Measurements from ENCODE around the gene MRPS21. TPM values are rescaled to one million over a fixed set of nuclear protein-coding genes. Genes with fewer than 3 reads are reported as not detected.
A peak's percentile ranks its signal among the peaks of the same experiment; 100 is the strongest.

The MRPS21 gene
- total RNA-seq, 1 donor from 2014 or later = 37.6 TPM

- H3K4me1 ChIP-seq (ENCODE audit: control insufficient read depth in 3 of 3, insufficient read depth in 3 of 3, low read length in 3 of 3) = peaks cover 21 to 29% (median 22%) of the 10 kb centered on the region in 3 donors
- no peaks in the 10 kb centered on the region for H3K27me3 ChIP-seq (ENCODE audit: control insufficient read depth in 3 of 3, insufficient read depth in 3 of 3, low read length in 3 of 3)
- H3K9ac ChIP-seq (ENCODE audit: low read depth in 1 of 3, low read length in 3 of 3) = peak overlapping the region; percentile 85 to 90 (median 90)
- peak overlapping the region; percentile 97 for H3K27ac ChIP-seq (ENCODE audit: low read depth, low read length)
- peaks cover 11 to 23% (median 12%) of the 10 kb centered on the region in 3 donors for H3K36me3 ChIP-seq (ENCODE audit: control insufficient read depth in 3 of 3, insufficient read depth in 3 of 3, low read length in 3 of 3)
- peak overlapping the region; percentile 85 to 94 (median 86) for H3K4me3 ChIP-seq (ENCODE audit: low read length in 3 of 3)
- H3K9me3 ChIP-seq (ENCODE audit: control insufficient read depth in 3 of 3, low read length in 3 of 3) = no peaks in the 10 kb centered on the region
These were observed 12.4 kb upstream of the MRPS21 start for GRCh38 chr1:150281221-150281757.

DNA sequence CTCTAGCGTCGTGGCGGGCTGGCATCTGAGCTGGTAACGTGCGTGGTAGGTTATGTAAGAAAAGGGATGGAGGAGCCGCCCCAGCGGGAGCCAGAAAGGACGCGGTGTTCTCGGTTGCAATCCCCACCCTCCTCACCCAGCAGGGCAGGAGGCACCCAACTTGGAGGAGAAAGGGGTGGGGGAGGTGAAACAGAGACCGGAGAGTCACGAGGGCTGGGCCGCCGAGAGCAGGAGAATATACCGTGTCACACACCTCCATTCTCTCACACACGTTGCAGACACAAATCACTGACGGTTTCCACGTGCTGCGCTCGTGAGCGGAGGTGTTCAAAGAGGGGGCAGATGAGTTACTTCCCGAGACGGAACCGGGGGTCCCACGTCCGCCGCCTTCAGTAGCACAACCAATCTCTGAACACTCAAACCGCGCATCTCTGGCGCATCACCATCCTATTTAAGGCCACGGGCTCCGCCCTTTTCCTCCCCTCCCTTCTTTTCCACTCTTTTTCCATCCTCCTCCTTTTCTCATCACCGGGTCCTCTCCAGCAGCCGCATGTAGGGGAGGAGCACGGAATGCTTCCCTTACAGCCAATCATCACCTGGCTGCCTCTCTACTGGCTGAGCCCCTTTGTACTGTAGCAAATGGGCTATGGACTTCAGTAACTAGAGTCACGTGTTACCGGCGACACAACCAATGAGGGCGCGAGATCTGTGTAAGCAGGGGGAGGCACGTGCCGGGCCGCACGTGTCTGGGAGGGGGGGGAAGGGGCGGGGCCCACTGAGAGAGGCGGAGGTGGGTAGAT lies 11.7 kb upstream of the MRPS21 start, which contains the start of gene CIART:
TSS of gene CIART (plus strand) at position 797 of the 800 bp plus-strand sequence. CDS start 714 bp downstream, outside the sequence.
- peaks cover 15 to 29% (median 18%) of the 10 kb centered on the region in 3 donors for H3K36me3 ChIP-seq (ENCODE audit: control insufficient read depth in 3 of 3, insufficient read depth in 3 of 3, low read length in 3 of 3)
- H3K27me3 ChIP-seq (ENCODE audit: control insufficient read depth in 3 of 3, insufficient read depth in 3 of 3, low read length in 3 of 3) = no peaks in the 10 kb centered on the region
- H3K9me3 ChIP-seq (ENCODE audit: control insufficient read depth in 3 of 3, low read length in 3 of 3) = no peaks in the 10 kb centered on the region
- peak within 1 kb of the TSS; percentile 91 to 94 (median 92) for H3K4me3 ChIP-seq (ENCODE audit: low read length in 3 of 3)
- peak within 1 kb of the TSS; percentile 90 to 93 (median 92) for H3K9ac ChIP-seq (ENCODE audit: low read depth in 1 of 3, low read length in 3 of 3)
- H3K4me1 ChIP-seq (ENCODE audit: control insufficient read depth in 3 of 3, insufficient read depth in 3 of 3, low read length in 3 of 3) = peaks cover 21 to 29% (median 22%) of the 10 kb centered on the region in 3 donors
- peak within 1 kb of the TSS; percentile 97 for H3K27ac ChIP-seq (ENCODE audit: low read depth, low read length)

DNA sequence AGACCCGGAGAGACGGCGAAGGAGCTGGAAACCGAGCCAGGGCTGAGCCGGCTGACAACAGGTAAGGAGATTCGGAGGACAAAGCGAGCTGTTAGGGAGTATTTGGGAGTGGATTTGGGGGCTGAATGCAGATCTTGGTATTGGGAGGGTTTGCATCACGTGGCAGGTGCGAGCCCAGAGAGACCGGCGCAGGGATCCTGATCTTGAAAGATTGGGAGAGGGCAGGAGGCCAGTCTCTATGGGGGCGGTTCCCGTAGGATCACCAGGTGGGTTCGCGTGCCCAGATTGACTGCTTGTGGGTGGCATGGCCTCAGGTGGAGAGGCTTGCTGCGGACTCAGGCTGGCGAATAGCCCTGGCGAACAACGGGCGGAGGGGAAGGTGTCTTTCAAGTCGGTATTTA lies 11.1 kb upstream of the MRPS21 start:
- H3K27me3 ChIP-seq (ENCODE audit: control insufficient read depth in 3 of 3, insufficient read depth in 3 of 3, low read length in 3 of 3) = no peaks in the 10 kb centered on the region
- H3K4me3 ChIP-seq (ENCODE audit: low read length in 3 of 3) = peak overlapping the region; percentile 91 to 94 (median 92)
- peak overlapping the region; percentile 83 to 93 (median 92) for H3K9ac ChIP-seq (ENCODE audit: low read depth in 1 of 3, low read length in 3 of 3)
- H3K9me3 ChIP-seq (ENCODE audit: control insufficient read depth in 3 of 3, low read length in 3 of 3) = no peaks in the 10 kb centered on the region
- H3K27ac ChIP-seq (ENCODE audit: low read depth, low read length) = peak overlapping the region; percentile 97
- peaks cover 21 to 29% (median 22%) of the 10 kb centered on the region in 3 donors for H3K4me1 ChIP-seq (ENCODE audit: control insufficient read depth in 3 of 3, insufficient read depth in 3 of 3, low read length in 3 of 3)
- H3K36me3 ChIP-seq (ENCODE audit: control insufficient read depth in 3 of 3, insufficient read depth in 3 of 3, low read length in 3 of 3) = peaks cover 17 to 35% (median 22%) of the 10 kb centered on the region in 3 donors

DNA sequence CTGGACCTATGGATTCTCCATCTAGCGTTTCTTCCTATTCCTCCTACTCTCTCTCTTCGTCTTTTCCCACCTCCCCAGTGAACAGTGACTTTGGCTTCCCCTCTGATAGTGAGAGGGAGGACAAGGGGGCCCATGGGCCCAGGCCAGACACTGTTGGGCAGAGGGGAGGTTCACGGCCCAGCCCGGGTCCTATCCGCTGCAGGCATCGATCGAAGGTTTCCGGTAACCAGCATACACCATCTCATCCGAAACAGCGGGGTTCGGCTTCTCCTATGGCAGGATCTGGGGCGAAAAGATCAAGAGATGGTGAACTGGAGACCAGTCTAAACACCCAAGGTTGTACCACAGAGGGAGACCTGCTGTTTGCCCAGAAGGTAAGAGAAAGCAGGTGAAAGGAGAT lies 10.4 kb upstream of the MRPS21 start:
- Histone ChIP-seq H3K36me3 (ENCODE audit: control insufficient read depth in 3 of 3, insufficient read depth in 3 of 3, low read length in 3 of 3) (peaks cover 20 to 36% (median 22%) of the 10 kb centered on the region in 3 donors), H3K27ac (ENCODE audit: low read depth, low read length) (peak overlapping the region; percentile 97), H3K9ac (ENCODE audit: low read depth in 1 of 3, low read length in 3 of 3) (peak overlapping the region; percentile 83 to 93 (median 92)), H3K9me3 (ENCODE audit: control insufficient read depth in 3 of 3, low read length in 3 of 3) (no peaks in the 10 kb centered on the region), H3K27me3 (ENCODE audit: control insufficient read depth in 3 of 3, insufficient read depth in 3 of 3, low read length in 3 of 3) (no peaks in the 10 kb centered on the region), H3K4me1 (ENCODE audit: control insufficient read depth in 3 of 3, insufficient read depth in 3 of 3, low read length in 3 of 3) (peaks cover 21 to 29% (median 22%) of the 10 kb centered on the region in 3 donors), H3K4me3 (ENCODE audit: low read length in 3 of 3) (peak overlapping the region; percentile 91 to 94 (median 92))

DNA sequence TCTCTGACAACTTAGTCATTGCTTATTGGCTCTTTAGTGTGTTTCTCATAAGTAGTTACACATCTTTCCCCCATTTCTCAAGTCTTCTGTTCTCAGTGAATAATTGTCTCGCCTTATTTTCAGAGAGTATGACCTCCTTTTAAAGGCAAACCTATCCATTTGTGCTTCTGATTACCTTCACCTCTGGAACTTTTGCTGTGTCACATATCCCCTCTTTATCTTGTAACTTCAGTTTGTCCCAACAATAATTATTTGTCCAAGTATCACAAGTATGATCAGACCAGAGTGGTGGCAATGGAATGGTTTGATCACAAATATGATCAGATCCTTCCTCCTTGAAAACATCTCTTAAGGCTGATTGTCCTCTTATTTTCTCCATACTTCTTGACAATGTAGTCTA lies 5.3 kb upstream of the MRPS21 start:
- Histone ChIP-seq H3K4me3 (ENCODE audit: low read length in 3 of 3) (no peak overlapping the region), H3K4me1 (ENCODE audit: control insufficient read depth in 3 of 3, insufficient read depth in 3 of 3, low read length in 3 of 3) (peaks cover 3 to 10% (median 7%) of the 10 kb centered on the region in 3 donors), H3K27ac (ENCODE audit: low read depth, low read length) (no peak overlapping the region), H3K9me3 (ENCODE audit: control insufficient read depth in 3 of 3, low read length in 3 of 3) (no peaks in the 10 kb centered on the region), H3K36me3 (ENCODE audit: control insufficient read depth in 3 of 3, insufficient read depth in 3 of 3, low read length in 3 of 3) (peaks cover 18 to 33% (median 21%) of the 10 kb centered on the region in 3 donors), H3K9ac (ENCODE audit: low read depth in 1 of 3, low read length in 3 of 3) (no peak overlapping the region), H3K27me3 (ENCODE audit: control insufficient read depth in 3 of 3, insufficient read depth in 3 of 3, low read length in 3 of 3) (no peaks in the 10 kb centered on the region)

DNA sequence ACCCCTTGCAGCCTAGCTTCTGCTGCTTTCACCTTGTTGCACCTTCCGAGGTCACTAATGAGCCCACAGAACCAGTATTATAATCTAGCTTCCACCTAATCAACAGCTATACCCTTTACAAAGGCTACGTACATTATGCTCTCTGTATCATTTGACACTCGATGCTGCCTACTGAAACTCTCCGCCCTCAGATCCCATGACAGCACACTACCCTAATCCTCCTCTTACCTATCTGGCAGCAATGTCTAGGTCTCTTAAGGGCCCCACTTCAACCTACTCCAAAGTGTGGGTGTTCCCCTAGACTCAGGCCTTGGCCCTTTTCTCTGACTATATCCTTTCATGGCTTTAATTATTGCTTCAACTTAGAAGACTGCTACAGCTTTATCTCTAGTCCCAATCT lies 4.8 kb upstream of the MRPS21 start:
- Histone ChIP-seq H3K9me3 (ENCODE audit: control insufficient read depth in 3 of 3, low read length in 3 of 3) (no peaks in the 10 kb centered on the region), H3K9ac (ENCODE audit: low read depth in 1 of 3, low read length in 3 of 3) (no peak overlapping the region), H3K36me3 (ENCODE audit: control insufficient read depth in 3 of 3, insufficient read depth in 3 of 3, low read length in 3 of 3) (peaks cover 18 to 33% (median 18%) of the 10 kb centered on the region in 3 donors), H3K27me3 (ENCODE audit: control insufficient read depth in 3 of 3, insufficient read depth in 3 of 3, low read length in 3 of 3) (no peaks in the 10 kb centered on the region), H3K4me1 (ENCODE audit: control insufficient read depth in 3 of 3, insufficient read depth in 3 of 3, low read length in 3 of 3) (peaks cover 0 to 6% (median 5%) of the 10 kb centered on the region in 3 donors), H3K27ac (ENCODE audit: low read depth, low read length) (no peak overlapping the region), H3K4me3 (ENCODE audit: low read length in 3 of 3) (no peak overlapping the region)

GRCh38 chr1:150295476-150295875 lies 1.8 kb downstream of the MRPS21 start:
- no peak overlapping the region for H3K27ac ChIP-seq (ENCODE audit: low read depth, low read length)
- peaks cover 6 to 18% (median 13%) of the 10 kb centered on the region in 3 donors for H3K36me3 ChIP-seq (ENCODE audit: control insufficient read depth in 3 of 3, insufficient read depth in 3 of 3, low read length in 3 of 3)
- H3K9ac ChIP-seq (ENCODE audit: low read depth in 1 of 3, low read length in 3 of 3) = no peak overlapping the region
- H3K9me3 ChIP-seq (ENCODE audit: control insufficient read depth in 3 of 3, low read length in 3 of 3) = no peaks in the 10 kb centered on the region
- peaks cover 5 to 6% (median 6%) of the 10 kb centered on the region in 3 donors for H3K4me1 ChIP-seq (ENCODE audit: control insufficient read depth in 3 of 3, insufficient read depth in 3 of 3, low read length in 3 of 3)
- no peaks in the 10 kb centered on the region for H3K27me3 ChIP-seq (ENCODE audit: control insufficient read depth in 3 of 3, insufficient read depth in 3 of 3, low read length in 3 of 3)
- H3K4me3 ChIP-seq (ENCODE audit: low read length in 3 of 3) = no peak overlapping the region

GRCh38 chr1:150299716-150300115 lies 6.1 kb downstream of the MRPS21 start:
- H3K36me3 ChIP-seq (ENCODE audit: control insufficient read depth in 3 of 3, insufficient read depth in 3 of 3, low read length in 3 of 3) = peaks cover 10 to 42% (median 30%) of the 10 kb centered on the region in 3 donors
- H3K9ac ChIP-seq (ENCODE audit: low read depth in 1 of 3, low read length in 3 of 3) = no peak overlapping the region
- H3K4me1 ChIP-seq (ENCODE audit: control insufficient read depth in 3 of 3, insufficient read depth in 3 of 3, low read length in 3 of 3) = peaks cover 0 to under 1% (median 0%) of the 10 kb centered on the region in 3 donors
- no peaks in the 10 kb centered on the region for H3K27me3 ChIP-seq (ENCODE audit: control insufficient read depth in 3 of 3, insufficient read depth in 3 of 3, low read length in 3 of 3)
- H3K9me3 ChIP-seq (ENCODE audit: control insufficient read depth in 3 of 3, low read length in 3 of 3) = no peaks in the 10 kb centered on the region
- no peak overlapping the region for H3K4me3 ChIP-seq (ENCODE audit: low read length in 3 of 3)
- no peak overlapping the region for H3K27ac ChIP-seq (ENCODE audit: low read depth, low read length)

DNA sequence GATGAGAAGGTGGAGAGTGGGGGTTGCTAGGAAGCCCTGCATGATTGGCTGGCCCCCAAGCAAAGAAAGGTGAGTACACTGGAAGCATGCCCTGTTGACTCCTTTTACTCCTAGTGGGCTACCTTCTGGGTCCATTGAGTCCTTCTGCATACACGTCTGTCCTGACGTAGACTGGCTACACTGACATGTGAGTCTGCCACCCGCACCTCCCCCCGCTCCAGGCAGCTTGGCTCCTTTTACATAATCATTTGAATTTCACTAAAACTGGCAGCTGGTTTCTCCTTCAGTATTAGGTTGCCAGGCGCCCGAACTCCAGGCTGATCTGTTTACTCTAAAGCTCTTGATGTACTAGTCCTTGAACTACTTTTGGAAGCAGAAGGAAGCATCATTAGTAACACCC lies 8.7 kb downstream of the MRPS21 start:
- Histone ChIP-seq H3K4me3 (ENCODE audit: low read length in 3 of 3) (no peak overlapping the region), H3K9me3 (ENCODE audit: control insufficient read depth in 3 of 3, low read length in 3 of 3) (no peaks in the 10 kb centered on the region), H3K4me1 (ENCODE audit: control insufficient read depth in 3 of 3, insufficient read depth in 3 of 3, low read length in 3 of 3) (no peaks in the 10 kb centered on the region), H3K27ac (ENCODE audit: low read depth, low read length) (no peak overlapping the region), H3K27me3 (ENCODE audit: control insufficient read depth in 3 of 3, insufficient read depth in 3 of 3, low read length in 3 of 3) (no peaks in the 10 kb centered on the region), H3K36me3 (ENCODE audit: control insufficient read depth in 3 of 3, insufficient read depth in 3 of 3, low read length in 3 of 3) (peaks cover 10 to 32% (median 24%) of the 10 kb centered on the region in 3 donors), H3K9ac (ENCODE audit: low read depth in 1 of 3, low read length in 3 of 3) (no peak overlapping the region)

- H3K36me3 ChIP-seq (ENCODE audit: control insufficient read depth in 3 of 3, insufficient read depth in 3 of 3, low read length in 3 of 3) = peaks cover 10 to 33% (median 27%) of the 10 kb centered on the region in 3 donors
- H3K9me3 ChIP-seq (ENCODE audit: control insufficient read depth in 3 of 3, low read length in 3 of 3) = no peaks in the 10 kb centered on the region
- H3K27ac ChIP-seq (ENCODE audit: low read depth, low read length) = no peak overlapping the region
- no peaks in the 10 kb centered on the region for H3K27me3 ChIP-seq (ENCODE audit: control insufficient read depth in 3 of 3, insufficient read depth in 3 of 3, low read length in 3 of 3)
- H3K4me3 ChIP-seq (ENCODE audit: low read length in 3 of 3) = no peak overlapping the region
- no peaks in the 10 kb centered on the region for H3K4me1 ChIP-seq (ENCODE audit: control insufficient read depth in 3 of 3, insufficient read depth in 3 of 3, low read length in 3 of 3)
- H3K9ac ChIP-seq (ENCODE audit: low read depth in 1 of 3, low read length in 3 of 3) = no peak overlapping the region
These were observed 9.2 kb downstream of the MRPS21 start for GRCh38 chr1:150302902-150303301.
